Ovary (tissue), 3 donors: ENCODE data around the gene LRRC18.

Source experiments
- CTCF ChIP-seq, 3 donors: fragments of 450-650 bp in 2 of 3; fragments of 200-600 bp in 1 of 3; IDR thresholded peaks; one replicate each; pipeline versions ENCODE4 v1.5.1 to v1.8.0; 2016 to 2022; ENCODE audit warnings: antibody characterized with exemption in 3 of 3, mild to moderate bottlenecking in 1 of 3
- EP300 ChIP-seq: sonication (generic); formaldehyde crosslinking; IDR thresholded peaks from one replicate; pipeline ENCODE4 v1.6.1; 2017; ENCODE audit warnings: antibody characterized with exemption
- POLR2A ChIP-seq: fragments of 450-650 bp; IDR thresholded peaks from one replicate; pipeline ENCODE4 v1.6.1; 2017; ENCODE audit warnings: antibody characterized with exemption, mild to moderate bottlenecking, moderate library complexity
- donor health status: DM: no; HTN: no; CAD: no.

GRCh38 chr10:48970046-48970445 lies 30.4 kb upstream of the LRRC18 start:
- TF ChIP-seq CTCF (IDR thresholded peaks at IDR 0.05) (no peak), POLR2A (no peak), EP300 (no peak)
